ENCODE measurements around the gene CARHSP1.
"Not testable (repeated sequence)": the region's sequence is repeated elsewhere in the genome, so short reads cannot be mapped to it uniquely, and the experiment has no call there.

Gene CARHSP1

GRCh38 chr16:8853150-8853549 is 15.7 kb downstream of the CARHSP1 start:
- DNase-seq: no peak

- DNase-seq: no peak
These were observed 16.3 kb downstream of the CARHSP1 start for GRCh38 chr16:8852534-8852933.

- no peak for DNase-seq
These were observed 16.9 kb downstream of the CARHSP1 start for GRCh38 chr16:8851761-8852403.

DNA sequence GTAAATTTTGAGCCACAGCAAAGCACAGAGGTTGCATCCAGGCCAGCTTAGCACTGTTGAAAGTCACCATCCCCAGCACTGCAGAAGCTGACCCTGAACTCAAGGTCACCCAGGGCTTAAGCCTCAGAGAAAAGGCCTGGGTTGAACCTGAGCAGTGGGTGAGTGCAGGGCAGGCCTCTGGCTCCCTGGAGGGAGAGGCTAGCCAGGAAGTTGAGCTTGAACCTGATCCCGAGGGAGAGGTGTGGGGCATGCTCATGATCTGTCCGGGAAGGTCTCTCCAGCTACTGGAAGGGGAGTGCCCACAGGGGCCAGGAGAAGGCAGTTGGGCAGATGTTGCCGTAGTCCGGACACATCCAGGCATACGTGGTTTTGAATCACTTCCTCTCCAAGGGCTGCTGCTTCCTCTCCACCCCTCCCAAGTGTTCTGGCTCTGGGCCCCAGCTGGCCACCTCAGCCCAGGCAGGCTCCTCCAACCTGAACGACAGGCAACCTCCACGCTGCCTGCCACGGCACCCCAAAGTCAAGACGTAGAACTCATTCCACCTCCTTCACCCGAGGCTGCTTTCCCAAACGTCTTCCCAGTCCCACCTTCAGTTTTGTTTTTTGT is 18.4 kb downstream of the CARHSP1 start:
- no peak for DNase-seq

DNA sequence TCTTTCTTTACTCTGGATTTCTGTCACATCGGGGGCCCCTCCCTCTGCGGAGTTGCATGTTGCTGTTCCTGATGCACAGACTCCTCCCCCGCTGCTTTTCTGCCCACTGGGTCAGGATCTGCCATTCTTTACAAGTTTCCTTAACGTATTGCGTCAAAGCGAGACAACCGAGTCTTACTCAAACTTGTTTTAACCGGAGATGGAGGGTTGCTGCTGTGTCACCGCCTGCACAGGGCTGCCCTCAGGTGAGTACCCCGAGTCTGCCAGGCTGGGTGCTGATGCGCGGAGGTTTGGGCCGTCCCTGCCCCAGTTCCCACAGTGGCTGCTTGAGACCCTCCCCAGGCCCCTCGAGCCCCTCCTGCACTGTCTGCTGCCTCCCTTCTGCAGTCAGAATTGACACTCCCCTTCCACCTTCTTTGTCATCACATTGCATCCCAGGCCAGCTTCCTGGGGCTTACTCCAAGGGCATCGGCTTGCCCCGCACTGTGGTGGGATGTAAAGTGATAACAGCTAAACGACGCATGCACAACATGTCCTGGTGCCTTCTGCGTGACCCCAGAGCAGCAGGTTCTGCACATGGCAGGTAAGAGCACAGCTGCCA is 19.3 kb downstream of the CARHSP1 start:
- no peak for DNase-seq

GRCh38 chr16:8848939-8849391 is 19.8 kb downstream of the CARHSP1 start:
- DNase-seq: no peak

GRCh38 chr16:8848231-8848938 is 20.4 kb downstream of the CARHSP1 start:
- DNase-seq: no peak

- DNase-seq: no peak
These were observed 21.2 kb downstream of the CARHSP1 start for GRCh38 chr16:8847623-8848022.

GRCh38 chr16:8847145-8847544 is 21.7 kb downstream of the CARHSP1 start:
- DNase-seq: no peak

- no peak for DNase-seq
These were observed 22.3 kb downstream of the CARHSP1 start for GRCh38 chr16:8846401-8846932.

- no peak for DNase-seq
These were observed 23.0 kb downstream of the CARHSP1 start for GRCh38 chr16:8845699-8846298.

- not testable (repeated sequence) for DNase-seq
These were observed 25.5 kb downstream of the CARHSP1 start for GRCh38 chr16:8843296-8843695.

- not testable (repeated sequence) for DNase-seq
These were observed 26.8 kb downstream of the CARHSP1 start for GRCh38 chr16:8842016-8842415.

- not testable (repeated sequence) for DNase-seq
These were observed 31.2 kb downstream of the CARHSP1 start for GRCh38 chr16:8837594-8837993.

DNA sequence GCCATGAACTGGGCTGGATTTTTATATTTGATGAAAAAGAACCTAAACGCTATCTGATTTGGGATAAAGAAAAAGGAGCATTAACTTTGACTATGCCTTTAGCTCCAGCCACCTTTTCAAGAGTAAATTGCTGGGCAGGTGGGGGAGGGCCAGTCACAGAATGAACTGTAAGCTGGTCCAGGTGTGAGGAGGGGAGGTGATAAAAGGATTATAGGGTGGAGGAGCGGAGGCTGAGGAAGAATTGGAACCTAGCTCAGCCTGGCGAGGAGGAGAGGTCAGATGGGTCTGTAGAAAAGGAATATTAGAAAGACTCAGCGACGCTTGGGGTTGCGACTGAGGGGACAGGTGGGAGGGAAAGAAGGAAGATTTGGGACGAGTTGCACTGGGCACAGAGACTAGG is 32.0 kb downstream of the CARHSP1 start:
- DNase-seq: not testable (repeated sequence)

DNA sequence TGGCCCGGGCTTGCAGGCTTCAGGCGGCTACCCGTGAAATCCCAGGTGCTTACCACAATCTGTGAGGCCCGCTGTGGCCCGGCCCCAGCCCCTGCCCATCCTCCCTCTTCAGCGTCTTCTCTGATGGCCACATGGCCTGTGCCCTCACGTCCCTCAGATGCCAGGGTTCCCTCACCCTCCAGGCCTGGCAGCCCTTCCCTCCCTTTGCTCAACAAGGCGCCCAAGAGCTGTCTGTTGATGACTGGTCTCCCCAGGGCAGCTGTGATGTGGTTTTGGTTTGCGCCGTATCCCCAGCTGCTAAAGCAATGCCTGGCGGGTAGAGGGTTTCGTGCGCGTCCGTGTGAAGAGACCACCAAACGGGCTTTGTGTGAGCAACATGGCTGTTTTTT is 36.1 kb downstream of the CARHSP1 start:
- DNase-seq: no peak

- no peak for DNase-seq
These were observed 36.7 kb downstream of the CARHSP1 start for GRCh38 chr16:8831871-8832716.

DNA sequence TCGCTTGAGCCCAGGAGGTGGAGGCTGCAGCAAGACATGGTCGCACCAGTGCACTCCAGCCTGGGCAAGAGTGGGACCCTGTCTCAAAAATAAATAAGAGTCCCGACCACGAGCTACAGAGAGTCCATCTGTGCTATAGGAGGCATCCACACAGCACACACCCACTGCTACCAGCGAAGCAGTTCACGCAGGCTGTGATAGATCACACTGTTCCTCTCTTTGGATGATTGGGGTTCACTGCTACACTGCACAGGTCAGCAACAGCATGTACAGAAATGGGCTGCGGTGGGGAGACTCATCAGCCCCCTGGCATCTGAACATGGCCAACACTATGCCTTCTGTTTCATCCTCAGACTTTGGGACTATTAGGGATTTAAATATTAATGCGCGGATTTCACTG is 37.4 kb downstream of the CARHSP1 start:
- no peak for DNase-seq

GRCh38 chr16:8828541-8829165 is 40.2 kb downstream of the CARHSP1 start:
- no peak for DNase-seq

DNA sequence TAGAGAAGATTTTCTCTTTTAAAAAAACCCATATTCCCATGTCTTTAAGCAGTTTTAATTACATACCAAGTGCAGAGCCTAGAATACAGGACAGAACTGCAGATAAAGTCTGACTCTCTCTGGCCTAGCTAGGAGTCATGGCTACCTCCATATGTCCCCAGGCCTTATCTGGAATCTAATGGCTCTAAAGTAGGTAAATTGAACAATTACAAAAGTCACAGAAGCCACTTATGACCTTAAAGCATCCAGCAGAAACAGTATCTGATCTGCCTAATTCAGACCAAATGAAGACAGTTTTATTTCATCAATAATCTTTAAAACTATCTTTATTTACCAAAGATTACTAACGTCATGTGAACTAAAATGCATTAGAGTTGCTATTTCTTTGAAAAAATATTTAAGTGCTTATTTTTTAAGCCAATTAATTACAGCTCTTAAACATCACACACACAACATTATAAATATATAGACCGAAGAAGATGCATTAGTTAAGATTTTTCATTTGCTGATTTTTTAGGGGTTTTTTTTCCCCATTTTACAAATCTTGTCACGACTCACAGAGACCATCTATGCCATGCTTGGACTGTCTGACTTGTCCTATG is 42.4 kb downstream of the CARHSP1 start:
- DNase-seq: no peak

DNA sequence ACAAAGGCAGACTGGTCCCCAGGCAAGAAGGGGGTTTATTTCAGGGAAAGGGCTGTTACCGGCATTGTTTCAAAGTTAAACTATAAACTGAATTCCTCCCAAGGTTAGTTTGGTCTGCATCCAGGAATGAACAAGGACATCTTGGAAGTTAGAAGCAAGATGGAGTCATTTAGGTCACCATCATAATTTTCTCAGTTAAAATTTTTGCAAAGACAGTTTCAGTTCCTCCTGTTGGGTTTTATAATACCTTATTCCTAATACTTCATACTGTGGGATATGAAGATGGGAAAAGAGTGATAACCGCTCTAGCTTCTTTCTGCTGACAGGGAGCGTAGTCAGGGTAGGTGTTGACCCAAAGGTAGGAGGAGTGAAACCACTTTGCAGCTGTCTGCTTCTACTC is 46.4 kb downstream of the CARHSP1 start:
- no peak for DNase-seq

Data from activated CD4-positive, CD25-positive, alpha-beta regulatory T cell treated with anti-CD3 and anti-CD28 coated beads, Interleukin-2, amount 50 U/mL, for 72 hours (primary cell).